ENCODE data around the gene MSI2.
"Not testable (repeated sequence)": the region's sequence is repeated elsewhere in the genome, so short reads cannot be mapped to it uniquely, and the experiment has no call there.

The MSI2 gene

DNA sequence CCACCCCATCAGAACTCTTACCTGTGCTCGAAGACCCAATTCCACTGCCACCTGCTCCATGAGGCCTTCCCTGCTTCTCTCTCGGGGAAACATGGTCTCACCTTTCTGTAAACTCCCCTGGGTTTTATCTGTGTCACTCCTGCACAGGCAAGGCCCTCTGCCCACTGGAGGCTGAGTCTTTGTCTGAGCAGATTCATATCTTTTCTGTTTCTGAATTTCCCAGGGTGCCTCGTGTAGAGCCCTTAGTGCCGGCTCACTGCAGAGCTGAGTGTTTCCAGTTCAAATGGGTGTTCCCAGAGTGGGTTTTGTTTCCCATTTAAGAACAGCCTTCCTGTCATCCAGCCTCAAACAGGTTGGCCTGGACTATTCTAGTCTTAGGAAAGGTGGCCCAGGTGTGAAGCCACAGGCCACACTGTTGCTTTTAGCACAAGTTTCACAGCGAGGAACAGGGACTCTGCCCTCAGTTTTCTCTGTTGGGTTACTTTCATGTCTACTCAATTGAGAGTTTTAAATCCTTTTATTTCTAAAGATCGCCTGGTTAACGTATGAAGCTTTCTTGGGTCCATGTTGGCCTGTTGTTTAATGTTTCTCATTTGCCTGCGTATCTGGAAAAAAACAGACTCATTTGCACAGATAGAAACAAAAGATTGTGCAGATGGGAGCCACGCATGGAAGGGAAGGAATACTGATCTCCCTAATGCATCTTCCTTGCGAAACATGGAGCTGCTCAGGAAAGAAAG is 228.7 kb downstream of the MSI2 start:
- no peak for DNase-seq (ENCODE audit: low spot score)

DNA sequence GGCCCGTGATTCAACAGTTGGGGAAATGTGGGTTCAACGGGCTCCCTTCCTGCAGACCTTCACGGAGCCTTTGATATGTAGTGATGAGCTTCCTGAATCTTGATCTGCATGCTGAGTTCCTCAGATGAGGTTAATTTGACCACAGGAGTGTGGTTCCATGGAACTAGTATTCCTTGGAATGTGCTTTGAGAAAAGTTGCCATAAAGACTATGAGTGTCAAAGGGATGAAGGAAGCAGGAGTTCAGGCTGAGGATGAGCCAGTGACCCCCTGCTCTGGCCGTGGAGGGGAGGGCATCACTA is 229.2 kb downstream of the MSI2 start:
- DNase-seq (ENCODE audit: low spot score): no peak

DNA sequence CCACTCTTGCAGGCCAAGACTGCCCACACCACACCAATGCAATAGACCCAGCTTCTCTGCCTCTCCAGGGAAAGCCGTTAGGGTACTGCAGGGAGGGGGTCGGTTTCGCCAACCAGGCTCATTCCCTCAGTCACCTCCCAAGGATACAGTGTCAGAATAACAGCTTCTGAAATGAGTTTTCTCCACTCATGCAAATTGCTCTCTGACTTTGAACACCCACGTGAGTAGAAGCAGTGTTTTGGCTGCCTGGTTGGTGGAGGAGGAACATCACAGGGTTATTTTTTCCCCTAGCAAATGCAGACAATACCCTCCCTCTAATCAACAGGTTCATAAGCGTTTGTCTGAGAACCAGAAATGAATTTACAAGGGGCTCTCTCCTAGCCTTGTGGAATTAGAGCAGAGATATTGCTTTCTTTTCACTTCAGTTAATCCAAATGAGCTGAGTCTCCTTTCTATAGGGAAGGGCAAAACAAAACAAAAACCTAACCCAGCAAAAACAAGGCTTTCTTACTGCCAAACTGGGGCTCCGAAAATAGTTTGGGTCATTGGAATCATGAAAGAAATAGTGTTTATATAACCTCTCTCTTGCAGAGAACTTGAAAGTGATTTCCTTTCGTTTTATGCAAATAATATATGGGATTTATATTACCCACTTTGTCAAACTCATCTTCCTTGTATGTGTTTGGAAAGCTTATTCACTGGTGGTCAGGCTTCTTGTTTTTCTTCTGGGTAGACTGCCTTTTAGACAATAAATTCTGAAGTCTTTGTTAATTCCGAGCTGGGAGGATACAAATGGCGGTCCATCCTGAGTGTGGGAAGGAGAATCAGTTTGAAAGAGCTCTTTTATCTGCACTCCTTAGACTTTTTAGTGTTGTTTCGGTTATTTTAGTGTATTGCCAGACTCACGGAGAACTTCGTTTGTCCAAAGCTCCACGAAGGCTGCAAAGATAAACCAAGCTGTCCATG is 229.9 kb downstream of the MSI2 start:
- DNase-seq (ENCODE audit: low spot score): no peak

DNA sequence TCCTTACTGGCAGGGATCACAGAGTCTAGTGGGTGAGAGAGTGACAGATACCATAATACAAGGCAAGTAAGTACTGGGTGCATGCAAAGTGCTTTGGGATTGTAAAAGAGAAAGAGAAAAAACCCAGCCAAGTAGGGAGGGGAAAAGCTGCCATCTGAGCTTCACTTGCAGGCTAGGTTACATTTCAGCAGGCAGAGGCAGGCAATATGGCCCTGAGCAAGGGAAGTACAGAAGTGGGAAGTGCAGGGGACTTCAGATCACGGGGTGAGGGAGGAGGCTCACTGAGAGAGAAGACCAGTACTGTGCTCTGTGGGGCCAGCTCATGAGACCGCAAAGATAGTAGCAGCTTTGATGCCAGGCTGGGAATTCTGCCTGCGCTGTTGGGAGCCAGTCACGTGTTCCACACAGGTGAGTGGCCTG is 230.6 kb downstream of the MSI2 start:
- DNase-seq (ENCODE audit: low spot score): no peak

DNA sequence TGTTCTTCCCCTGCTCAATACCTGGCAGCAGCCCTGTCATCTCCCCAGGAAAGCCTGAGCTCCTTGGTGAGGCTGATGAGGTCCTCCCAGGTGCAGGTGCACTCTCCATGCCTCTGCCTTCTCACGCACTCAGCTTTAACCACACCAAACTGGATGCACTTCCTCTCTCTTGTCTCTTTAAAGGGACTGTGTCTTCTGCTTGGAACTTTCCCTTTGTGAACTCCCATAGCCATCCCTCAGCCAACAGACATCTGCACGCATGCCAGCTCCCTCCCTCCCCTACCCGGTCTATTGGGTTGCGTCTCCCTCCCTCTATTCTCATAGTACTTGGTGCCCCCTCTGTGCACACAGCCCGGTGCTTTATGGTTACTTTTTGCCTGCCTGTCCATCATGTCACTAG is 231.2 kb downstream of the MSI2 start:
- no peak for DNase-seq (ENCODE audit: low spot score)

DNA sequence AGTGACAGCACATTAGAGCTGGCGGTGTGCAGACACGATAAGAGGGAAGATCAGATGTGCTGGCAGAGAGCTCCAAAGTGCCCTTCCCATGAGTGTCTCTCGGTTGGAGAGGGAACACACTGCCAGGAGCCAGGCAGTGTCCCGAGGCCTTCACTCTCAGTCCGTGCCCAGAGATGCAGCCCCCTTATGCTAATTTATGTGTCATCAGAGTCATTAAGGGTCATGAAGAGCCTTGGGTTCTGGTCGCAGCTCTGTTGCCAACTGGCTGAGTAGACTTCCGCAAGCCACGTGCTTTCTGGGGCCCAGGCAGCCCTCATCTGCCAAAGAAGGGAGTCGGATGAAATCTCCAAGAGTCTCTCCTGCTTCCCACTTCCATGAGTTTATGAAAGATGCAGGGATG is 232.5 kb downstream of the MSI2 start:
- DNase-seq (ENCODE audit: low spot score): no peak

DNA sequence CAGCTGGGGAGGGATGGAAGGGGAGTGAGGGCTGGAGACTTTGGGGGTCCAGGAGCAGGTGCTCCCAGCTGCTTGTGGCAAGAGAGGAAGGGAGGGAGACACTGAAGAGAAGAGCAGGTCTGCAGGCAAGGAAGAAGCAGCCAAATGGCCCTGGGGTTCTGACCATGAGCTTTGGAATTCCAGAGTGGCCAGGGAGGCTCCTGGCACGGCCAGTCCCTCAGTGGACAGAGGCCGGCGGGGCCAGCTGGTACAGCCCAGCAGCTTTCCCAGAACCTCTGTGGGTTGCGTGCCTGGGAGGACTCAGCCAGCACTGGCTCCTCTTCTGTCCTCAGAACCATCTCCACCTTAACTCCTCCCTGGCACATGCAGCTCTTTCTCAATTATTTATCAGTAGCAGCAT is 233.0 kb downstream of the MSI2 start:
- DNase-seq (ENCODE audit: low spot score): no peak

DNA sequence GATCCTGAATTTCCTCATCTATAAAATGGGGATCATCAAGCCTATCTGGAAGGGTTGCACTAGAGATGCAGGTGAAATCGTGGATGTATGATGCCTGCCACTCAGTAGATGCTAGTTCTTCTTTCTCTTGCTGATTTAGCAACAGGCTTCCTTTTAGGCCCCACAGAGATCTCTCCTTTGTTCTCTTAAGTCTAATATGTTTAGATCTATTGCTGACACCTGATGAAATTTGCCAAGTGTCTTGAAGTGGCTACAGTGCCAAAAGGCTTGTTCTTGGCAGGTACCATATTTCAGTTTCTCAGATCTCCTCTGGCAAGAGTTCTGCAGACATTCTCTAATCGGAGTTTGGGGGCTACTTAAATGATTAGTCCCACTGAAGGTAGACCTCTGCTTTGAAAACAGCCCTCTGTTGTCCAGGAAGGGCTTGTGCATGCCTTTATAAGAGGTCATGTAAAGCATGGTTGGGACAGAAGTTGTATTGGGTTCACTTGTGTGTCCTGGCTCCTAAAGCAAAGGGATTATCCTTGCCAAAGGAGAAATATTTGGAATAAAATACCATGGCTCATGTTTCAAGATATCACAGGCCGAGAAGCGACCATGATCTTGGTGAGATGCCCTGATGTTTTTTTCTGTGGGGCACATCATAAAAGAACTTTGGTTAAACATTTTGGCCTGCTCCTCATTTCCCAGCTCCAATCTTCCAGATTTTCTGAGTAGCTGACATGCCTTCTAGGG is 234.0 kb downstream of the MSI2 start:
- no peak for DNase-seq (ENCODE audit: low spot score)

DNA sequence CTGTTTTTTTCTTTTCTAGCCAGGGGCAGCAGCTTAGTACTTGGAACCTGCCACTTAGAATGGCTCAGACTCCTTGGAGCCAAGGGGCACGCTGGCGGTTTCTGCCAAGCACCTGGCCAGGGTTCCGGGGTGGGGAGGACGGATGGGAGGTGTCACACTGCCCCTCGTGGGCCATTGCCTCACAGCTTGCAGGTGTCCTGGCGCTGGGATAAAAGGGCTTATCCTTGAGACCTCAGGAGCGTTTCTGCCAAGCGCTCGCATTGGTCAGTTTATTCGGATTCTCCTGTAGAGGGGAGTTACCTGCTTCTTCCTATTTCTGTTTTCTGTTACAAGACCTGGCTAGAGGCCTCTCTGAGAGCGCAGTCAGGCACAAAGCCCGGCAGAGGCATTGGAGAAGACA is 234.6 kb downstream of the MSI2 start:
- no peak for DNase-seq (ENCODE audit: low spot score)

DNA sequence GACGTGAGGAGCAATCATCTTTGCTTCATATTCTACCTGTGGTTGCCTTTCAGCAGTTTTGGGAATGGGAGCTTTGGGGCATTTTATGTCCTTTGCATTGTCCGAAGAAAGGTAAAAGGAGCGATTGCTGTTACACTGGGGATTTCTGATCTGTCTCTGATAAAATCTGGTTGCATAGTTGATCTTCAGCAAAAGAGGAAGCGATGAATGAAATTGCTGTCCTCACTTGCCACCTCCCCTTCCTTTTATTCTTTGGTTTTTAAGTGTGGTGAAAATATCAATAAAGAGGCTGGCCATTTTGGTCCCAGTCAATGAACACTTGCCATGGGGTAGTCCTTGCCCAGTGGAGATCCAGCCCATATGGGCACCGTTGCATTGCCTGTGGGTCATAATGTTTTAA is 236.8 kb downstream of the MSI2 start:
- DNase-seq (ENCODE audit: low spot score): no peak

DNA sequence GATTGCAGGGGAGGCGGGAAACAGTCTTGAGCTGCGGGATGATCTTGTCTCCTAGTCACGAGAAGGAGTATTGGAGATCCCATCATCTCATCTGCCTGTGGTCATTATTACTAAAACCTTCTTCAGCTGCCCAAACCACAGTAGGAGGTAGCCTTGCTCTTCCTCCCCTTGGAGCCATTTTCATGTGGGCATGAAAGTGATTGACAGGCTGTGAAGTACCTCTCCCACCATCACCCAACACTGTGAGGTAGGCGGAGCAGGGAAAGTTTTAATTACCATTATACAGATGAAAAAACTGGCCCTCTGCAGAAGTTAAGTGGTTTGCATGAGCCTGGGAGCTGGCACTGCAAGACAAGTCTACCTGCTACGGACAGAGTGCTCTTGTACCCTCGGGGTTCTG is 237.3 kb downstream of the MSI2 start:
- DNase-seq (ENCODE audit: low spot score): no peak

DNA sequence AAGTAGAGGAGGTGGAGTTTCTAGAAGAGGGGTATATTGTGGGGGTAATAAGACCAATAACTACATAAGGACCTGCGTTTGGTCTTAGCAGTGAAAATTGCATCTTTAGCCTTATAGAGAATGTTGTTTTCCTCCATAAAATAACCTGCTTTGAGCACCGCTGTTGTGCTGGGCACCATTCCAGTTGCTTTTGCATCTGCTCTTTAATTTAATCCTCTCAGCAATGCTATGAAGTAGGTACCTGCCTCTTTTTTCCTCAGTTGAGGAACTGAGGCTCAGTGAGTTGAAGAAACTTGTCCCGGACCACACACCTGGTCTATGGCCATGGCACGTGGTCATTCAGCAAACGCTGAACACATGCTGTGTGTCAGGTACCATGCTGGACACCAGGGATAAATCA is 238.1 kb downstream of the MSI2 start:
- DNase-seq (ENCODE audit: low spot score): no peak

DNA sequence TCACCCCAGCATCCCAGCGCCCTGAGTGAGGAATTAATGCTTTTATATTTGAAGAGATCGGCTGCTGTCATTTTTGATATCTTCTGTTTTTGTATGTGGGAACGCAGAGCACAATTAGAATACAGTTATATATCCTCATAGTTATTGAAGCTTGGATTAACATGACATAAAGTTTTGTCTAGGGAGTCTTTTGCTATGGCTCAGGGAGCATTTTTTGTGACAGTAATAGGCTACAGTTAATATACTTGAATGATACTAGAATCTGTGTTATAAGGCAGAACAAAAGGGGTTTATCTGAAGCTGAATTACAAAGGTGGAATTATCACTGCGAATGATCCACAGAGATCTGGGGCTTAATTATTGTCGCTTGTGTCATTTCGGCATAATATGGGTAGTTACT is 239.4 kb downstream of the MSI2 start:
- no peak for DNase-seq (ENCODE audit: low spot score)

DNA sequence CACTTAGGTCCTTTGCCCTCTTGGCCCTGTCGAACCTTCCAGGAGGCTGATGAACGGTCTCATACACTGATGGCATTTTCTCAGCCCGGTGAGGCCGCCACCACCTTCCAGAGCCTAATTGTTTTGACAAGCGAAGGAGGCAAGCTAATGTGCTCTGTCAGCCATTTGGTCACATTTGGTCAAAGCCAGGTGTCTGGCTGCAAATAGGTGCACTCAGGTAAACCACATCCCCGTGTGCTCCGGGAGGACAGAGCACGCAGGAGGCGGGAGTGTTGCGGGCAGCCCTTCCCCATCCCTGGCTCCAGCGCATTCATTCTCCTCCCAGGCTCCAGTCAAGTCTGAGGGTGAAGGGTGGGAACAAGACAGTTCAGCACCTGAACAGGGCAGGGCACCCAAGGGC is 240.1 kb downstream of the MSI2 start:
- DNase-seq (ENCODE audit: low spot score): no peak

DNA sequence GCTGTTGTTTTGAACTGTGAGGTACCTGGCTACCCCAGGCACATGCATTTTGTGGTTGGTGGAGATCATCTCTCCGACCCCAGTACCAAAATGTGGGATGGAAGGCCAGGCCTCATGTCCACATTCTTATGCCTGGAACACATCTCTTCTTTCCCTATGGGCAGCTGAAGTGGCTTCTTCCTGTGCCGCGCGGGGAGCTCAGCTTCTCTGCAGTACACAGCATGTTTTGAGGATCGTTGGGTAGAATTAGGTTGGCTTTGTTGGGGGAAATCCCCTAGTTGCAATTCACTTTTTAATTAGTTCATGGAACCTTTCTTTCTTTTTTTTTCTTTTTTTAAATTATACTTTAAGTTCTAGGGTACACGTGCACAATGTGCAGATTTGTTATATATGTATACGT is 242.1 kb downstream of the MSI2 start:
- no peak for DNase-seq (ENCODE audit: low spot score)

DNA sequence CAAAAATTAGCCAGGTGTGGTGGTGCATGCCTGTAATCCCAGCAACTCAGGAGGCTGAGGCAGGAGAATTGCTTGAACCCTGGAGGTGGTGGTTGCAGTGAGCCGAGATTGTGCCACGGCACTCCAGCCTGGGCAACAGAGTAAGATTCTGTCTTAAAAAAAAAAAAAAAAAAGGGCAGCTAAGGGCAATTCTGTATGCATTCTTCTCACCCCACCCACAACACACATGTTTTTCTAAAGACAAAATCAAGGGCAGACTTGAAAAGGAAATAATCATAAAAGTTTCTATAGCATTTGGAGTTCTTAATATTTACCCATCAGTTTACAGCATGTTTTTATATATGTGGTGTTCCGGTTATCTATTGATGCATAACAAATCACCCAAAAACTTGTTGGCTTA is 242.9 kb downstream of the MSI2 start:
- not testable (repeated sequence) for DNase-seq (ENCODE audit: low spot score)

DNA sequence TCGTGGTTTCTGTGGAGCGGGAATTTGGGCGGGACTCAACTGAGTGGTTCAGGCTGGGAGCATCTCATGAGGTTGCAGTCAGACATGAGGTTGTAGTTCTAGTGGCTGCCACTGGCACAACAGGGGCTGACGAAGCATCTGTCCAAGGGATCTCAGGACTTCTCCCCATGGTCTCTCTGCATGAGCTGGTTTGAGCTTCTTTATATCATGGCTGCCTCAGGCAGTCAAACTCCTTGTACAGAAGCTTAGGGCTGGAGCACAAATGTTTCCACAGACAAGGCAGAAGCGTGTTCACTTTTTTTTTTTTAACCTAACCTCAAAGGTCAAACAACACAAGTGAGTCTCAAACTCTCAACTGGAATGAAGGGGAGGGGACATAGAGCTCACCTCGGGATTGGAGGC is 243.3 kb downstream of the MSI2 start:
- DNase-seq (ENCODE audit: low spot score): peak; percentile 29

DNA sequence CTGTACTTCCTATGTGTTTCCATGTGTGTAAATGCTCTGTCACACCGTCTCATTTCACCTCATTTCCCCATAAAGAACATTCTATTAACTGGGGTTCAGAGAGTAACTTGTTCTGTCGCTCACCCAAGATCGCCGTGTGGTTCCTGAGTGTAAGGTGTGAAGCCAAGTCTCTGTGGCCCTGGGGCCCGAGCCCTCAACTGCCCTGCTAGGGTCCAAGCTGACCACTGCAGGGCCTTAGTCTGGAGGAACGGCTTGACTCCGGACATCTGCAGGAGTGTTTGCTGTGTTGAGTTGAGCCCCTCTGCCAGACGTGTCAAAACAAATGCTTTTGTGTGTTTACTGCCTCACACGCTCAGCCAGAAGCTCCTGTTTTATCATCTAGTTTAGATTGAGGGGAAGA is 244.7 kb downstream of the MSI2 start:
- no peak for DNase-seq (ENCODE audit: low spot score)

DNA sequence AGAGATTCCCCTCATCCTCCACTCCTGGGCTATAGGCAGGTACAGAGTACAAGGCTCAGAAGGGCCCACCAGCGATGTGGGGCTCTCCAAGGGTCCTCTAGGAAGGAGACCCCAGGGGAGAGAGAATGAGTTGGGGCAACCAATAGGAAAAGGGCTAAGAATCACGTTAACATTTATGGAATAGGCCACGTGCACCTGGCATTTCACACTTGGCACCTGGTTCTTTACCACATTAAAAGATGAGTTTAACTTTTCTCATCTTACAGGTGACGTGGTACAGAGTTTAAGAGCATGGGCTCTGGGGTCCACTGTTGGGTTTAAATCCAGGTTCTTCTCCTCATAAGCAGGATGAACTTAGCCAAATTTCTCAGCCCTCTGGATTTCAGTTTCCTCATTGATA is 245.7 kb downstream of the MSI2 start:
- no peak for DNase-seq (ENCODE audit: low spot score)

DNA sequence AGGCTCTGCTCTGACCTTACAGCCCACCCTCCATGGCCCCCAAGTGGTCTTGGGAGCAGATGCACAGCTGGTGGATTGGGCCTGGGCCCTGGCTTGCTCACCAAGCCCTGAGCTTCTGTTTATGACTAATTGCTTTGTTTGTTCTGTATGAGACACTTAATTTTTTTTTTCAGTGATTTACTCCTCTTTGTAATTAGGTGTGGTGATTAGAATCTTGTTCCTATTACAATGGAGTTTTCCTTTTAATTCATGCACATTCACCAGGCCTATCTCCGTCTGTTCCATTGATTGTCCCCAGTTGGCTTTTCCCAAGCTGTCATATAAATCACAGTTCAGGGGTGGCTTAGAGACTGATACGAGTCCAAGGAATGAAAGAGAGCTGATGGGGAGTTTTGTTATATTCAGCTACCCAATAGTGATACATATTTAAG is 246.5 kb downstream of the MSI2 start:
- no peak for DNase-seq (ENCODE audit: low spot score)

DNA sequence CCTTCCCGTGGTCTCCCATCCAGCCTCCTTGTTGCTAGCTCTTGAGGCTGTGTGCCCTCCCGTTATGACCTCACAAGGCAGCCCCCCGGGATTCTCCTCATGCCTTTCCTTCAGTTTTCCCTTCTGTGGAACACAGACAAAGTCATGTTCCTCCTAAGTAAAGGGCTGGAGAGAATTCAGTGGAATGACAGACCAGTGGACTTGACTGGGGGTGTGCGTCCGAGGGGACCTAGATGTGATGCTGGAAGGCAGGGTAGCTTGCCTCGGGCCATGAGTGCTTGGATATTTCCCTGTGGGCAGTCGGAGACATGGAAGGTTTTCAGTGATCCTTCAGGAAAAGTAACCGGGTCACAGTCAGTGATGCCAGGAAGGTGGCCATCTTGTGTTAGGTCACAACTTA is 247.9 kb downstream of the MSI2 start:
- no peak for DNase-seq (ENCODE audit: low spot score)

DNA sequence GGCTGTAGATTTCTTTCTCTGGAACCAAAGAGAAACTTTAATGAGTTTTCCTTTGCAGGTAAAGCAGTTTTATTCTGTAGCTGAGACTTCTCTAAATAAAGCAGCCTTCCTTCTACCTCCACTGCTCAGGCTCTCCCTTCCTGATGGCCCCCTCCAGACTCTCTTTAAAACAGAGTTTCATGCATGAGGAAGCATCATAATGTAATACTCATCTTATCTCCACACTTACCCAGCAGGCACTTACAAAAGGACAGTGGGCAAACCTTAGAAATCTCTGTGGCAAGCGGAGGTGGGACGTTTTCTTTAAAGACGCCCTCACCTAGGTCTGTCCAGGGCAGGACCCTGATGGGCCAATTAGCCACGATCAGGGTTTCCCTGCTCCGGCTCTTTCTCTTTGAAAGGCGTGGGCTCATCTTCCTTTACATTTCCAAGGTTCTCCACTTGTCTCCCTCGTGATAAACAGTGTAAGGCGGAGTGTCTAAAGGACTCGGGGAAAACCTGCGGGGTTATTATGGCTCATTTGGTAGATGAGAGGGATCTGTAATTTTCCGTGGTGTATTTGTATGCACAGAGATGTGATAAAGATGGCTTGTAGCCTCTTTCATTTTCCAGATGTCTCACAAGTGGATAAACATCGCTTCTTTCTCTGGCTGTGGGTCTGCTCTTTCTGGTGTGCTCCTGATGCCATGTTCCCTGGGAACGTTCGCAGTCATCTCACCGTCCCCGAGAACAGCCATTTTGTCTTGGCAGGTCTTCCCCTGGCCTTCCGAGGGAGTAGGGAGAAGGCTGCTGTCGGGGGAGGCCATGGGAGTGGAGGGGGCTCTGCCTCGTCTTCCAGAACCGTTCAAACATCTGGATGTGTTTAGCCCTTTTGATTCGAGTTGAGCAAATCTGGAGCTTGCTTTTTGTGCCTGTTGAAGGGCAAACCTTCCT is 249.8 kb downstream of the MSI2 start:
- no peak for DNase-seq (ENCODE audit: low spot score)
